HG02852 (cell line): ENCODE results near the gene CHRM1.
"Not testable (repeated sequence)": the region's sequence is repeated elsewhere in the genome, so short reads cannot be mapped to it uniquely, and the experiment has no call there.

Experiments used
- ATAC-seq: cut with Tn5 transposase; IDR thresholded peaks from one replicate; pipeline ENCODE4 v1.9.1; 2021; ENCODE audit warnings: mild to moderate bottlenecking, moderate library complexity; ENCODE audit not compliant: unreplicated experiment

Gene CHRM1

DNA sequence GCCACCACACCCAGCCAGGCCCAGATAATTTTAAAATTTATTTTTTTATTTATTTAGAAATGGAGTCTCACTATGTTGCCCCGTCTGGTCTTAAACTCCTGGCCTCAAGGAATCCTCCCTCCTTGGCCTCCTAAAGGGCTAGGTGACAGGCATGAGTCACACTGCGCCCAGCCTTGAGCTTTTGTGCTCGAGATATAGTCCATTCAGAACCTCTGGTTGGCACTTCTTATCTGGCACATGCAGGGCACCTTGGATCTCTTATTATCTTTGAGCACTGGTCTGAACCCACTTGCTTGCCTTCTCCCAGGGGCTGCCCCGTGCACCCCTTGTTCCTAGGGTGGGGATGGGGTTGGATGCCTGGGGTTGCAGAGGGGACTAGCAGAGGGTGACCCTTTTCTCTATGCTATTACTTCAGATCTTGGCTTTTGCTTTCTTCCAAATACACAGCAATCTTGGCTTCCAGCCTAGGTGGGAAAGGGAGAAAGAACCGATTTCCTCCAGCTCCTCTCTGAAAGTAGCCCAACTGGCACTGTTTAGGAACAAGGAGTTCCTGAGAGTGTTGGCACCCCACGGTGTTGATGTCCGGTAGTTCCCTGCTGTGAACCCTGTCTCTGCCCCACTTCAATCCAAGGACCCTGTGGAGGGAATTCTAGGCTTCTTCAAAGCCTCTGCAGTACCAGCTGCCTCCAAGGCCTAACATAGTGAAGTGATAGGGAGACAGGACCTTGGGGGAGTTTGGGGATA, 41.8 kb downstream of the CHRM1 start:
- ATAC-seq = no peak

DNA sequence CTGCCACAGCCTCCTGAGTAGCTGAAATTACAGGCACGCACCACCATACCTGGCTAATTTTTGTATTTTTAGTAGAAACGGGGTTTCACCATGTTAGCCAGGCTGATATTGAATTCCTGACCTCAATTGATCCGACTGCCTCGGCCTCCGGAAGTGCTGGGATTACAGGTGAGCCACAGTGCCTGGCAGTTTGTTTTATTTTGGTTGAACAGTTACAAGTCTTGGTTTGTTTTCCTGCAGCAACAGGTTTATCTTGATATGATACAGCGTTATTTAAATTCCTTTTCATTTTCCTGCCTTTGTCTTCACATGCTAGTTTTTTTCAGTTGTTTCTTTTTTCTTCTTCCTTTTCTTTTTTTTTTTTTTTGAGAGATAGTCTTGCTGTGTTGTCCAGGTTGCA, 44.5 kb downstream of the CHRM1 start:
- no peak for ATAC-seq

DNA sequence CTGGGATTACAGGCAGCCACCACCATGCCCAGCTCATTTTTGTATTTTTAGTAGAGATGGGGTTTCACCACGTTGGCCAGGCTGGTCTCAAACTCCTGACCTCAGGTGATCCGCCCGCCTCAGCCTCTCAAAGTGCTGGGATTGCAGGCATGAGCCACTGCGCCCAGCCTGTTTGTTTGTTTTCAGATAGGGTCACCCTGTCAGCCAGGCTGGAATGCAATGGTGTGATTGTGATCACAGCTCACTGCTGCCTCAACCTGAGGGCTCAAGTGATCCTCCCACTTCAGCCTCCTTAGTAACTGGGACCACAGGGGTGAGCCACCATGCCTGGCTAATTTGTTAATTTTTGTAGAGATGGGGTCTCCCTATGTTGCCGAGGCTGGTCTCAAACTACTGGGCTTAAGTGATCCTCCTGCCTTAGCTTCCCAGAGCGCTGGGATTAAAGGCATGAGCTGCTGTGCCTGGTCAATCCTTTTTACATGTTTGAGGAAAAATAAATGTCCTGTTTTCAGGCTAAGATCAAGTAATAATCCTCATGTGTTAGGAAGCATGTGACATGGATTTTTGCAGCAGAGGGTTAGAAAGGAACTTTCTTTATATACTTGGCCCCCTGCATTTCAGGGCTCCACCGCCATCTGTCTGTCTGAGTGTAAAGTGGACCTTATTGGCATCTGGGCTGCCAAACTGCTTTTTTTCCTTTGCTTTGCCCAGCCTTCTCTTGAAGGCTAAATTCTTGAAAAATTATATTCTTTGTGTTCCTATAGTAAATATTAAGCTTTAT, 45.3 kb downstream of the CHRM1 start:
- no peak for ATAC-seq

DNA sequence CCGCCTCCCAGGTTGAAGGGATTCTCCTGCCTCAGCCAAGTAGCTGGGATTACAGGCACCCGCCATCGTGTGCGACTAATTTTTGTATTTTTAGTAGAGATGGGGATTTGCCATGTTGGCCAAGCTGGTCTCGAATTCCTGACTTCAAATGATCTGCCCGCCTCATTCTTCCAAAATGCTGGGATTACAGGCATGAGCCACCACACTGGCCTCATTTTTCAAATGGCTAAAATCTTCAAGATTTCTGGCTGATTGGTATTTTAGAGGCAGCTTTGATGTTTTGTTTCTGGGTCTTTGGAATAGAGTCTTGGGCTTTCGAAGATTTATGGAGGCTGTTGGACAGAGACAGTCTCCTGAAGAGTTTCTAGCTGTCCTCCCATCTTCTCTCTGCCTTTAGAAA, 46.3 kb downstream of the CHRM1 start:
- no peak for ATAC-seq

DNA sequence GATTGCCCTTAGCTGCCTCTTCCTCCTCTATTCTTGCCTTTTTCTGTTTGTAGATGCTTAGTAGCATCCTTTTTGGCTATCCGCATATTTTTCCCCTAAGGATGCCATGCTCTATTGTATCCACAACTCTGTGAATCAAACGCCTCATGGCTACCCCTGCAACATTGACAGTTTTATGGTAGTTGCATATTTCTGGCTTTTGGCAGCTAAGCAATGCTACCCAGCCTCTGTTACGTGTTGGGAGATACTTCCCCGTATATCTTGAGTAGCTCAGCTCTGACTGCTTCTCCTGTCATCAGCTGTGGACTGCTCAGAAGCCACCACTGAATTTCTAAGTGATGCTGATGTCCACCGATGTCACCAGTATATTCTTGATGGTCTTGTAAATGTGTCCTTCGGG, 55.5 kb downstream of the CHRM1 start:
- no peak for ATAC-seq

DNA sequence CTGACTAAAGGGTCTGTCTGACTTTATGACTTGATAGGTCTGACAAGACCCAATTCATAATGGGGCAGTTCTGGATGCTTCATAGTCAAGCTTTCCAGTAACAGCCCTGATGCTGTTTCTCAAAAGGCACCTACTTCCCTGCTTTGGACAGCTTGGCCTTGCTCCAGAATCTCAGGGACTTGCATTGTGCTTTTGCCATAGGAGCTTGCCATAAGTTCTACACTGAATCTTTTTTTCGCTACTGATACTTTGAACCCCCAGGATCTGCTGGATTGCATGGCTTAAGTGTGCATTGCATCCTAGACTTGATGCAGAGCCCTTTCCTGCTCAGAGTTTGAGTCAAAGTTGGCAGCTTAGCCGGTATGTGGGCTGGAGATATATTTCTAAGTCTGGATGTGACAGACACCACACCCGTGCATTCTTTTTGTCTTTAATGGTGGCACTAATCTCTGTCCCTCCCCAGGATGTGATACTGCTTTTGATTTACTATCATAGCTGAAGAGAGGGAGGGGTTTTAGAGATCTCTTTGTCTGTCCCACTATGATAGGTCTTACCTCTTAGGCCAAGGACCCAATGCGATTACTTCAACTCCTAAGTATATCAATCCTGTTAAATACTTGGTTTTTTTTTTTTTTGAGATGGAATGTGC, 57.4 kb downstream of the CHRM1 start:
- no peak for ATAC-seq

DNA sequence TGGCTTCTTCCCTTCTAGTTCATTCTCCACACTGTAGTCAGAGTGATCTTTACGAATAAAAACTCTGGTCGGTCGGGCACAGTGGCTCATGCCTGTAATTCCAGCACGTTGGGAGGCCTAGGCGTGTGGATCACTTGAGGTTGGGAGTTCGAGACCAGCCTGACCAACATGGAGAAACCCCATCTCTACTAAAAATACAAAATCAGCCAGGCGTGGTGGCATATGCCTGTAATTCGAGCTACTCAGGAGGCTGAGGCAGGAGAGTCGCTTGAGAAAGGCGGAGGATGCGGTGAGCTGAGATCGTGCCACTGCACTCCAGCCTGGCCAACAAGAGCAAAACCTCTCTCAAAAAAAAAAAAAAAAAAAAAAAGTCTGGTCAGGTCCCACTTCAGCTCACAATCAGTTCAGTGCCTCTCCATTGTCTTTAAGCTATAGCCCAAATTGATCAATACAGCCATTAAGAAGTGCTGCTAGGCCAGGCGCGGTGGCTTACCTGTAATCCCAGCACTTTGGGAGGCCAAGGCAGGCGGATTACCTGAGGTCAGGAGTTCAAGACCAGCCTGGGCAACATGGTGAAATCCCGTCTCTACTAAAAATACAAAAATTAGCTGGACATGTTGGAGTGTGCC, 59.5 kb downstream of the CHRM1 start:
- not testable (repeated sequence) for ATAC-seq

DNA sequence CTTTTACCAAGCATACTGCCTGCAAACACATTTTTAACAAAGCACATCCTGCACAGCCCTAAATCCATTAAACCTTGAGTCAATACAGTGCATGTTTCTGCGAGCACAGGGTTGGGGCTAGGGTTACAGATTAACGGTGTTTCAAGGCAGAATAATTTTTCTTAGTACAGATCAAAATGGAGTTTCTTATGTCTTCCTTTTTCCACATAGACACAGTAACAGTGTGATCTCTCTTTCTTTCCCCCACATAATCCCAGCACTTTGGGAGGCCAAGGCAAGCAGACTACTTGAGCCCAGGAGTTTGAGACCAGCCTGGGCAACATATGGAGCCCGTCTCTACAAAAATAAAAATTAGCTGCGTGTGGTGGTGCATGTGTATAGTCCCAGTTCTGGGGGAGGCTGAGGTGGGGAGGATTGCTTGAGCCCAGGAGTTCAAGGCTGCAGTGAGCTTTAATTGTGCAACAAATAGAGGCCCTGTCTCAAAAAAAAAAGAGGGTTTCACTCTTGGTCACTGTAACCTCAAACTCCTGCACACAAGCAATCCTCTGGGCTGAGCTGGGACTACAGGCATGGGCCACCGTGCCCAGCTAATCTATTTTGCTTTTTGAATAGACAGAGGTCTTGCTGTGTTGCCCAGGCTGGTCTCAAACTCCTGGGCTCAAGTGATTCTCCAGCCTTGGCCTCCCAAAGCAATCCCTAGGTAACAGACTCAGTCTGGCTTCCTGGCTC, 60.2 kb downstream of the CHRM1 start:
- ATAC-seq = no peak

DNA sequence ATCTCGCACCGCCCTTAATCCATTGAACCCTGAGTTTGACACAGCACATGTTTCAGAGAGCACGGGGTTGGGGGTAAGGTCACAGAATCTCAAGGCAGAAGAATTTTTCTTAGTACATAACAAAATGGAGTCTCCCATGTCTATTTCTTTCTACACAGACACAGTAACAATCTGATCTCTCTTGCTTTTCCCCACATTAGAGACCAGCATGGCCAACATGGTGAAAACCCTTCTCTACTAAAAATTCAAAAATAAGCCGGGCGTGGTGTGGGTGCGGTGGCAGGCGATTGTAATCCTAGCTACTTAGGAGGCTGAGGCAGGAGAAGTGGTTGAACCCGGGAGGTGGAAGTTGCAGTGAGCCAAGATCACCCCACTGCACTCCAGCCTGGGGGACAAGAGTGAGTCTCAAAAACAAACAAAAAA, 61.9 kb downstream of the CHRM1 start:
- not testable (repeated sequence) for ATAC-seq
